B cell (primary cell): Measurements from ENCODE around the gene ZNF492.
"Not testable (repeated sequence)": the region's sequence is repeated elsewhere in the genome, so short reads cannot be mapped to it uniquely, and the experiment has no call there.

Experiments used
- CTCF ChIP-seq: fragments of 200-600 bp; IDR thresholded peaks from one replicate; pipeline ENCODE4 v1.8.0; 2022; ENCODE audit warnings: antibody characterized with exemption, mild to moderate bottlenecking
- EZH2 ChIP-seq: IDR thresholded peaks from 2 replicates; pipeline ENCODE4 v1.6.1; 2012; ENCODE audit warnings: borderline replicate concordance, low read depth, mild to moderate bottlenecking, moderate library complexity, low read length; ENCODE audit not compliant: insufficient read depth, poor library complexity, severe bottlenecking

GRCh38 chr19:22702661-22703060, 68.5 kb downstream of the ZNF492 start:
- not testable (repeated sequence) for TF ChIP-seq CTCF, EZH2
